Measurements from ENCODE around the gene ABCC9.

Gene ABCC9

GRCh38 chr12:21769307-21769706 is 171.9 kb downstream of the ABCC9 start:
- no peak for DNase-seq

- no peak for DNase-seq
Measured at GRCh38 chr12:21766403-21766802, 174.8 kb downstream of the ABCC9 start.

GRCh38 chr12:21764950-21765349 is 176.3 kb downstream of the ABCC9 start:
- DNase-seq = no peak

- no peak for DNase-seq
Measured at GRCh38 chr12:21764065-21764464, 177.2 kb downstream of the ABCC9 start.

- DNase-seq = no peak
Measured at GRCh38 chr12:21763531-21763930, 177.7 kb downstream of the ABCC9 start.

GRCh38 chr12:21759737-21760136 is 181.5 kb downstream of the ABCC9 start:
- no peak for DNase-seq

- DNase-seq = no peak
Measured at GRCh38 chr12:21757735-21758134, 183.5 kb downstream of the ABCC9 start.

GRCh38 chr12:21756699-21757098 is 184.5 kb downstream of the ABCC9 start:
- DNase-seq = no peak

GRCh38 chr12:21751517-21751916 is 189.7 kb downstream of the ABCC9 start:
- no peak for DNase-seq
